ENCODE results near the gene TBC1D10B. TPM values are rescaled to one million over a fixed set of nuclear protein-coding genes. Genes with fewer than 3 reads are reported as not detected.

TBC1D10B gene
- total RNA-seq, 4 donors from 2014 or later = 34.4 to 43.2 (median 38.4) TPM

- DNase-seq (ENCODE audit: low spot score in 2 of 2) = no peak
- Histone ChIP-seq H3K27ac (peak overlapping the region; percentile 95), H3K36me3 (peaks cover 48% of the 10 kb centered on the region), H3K27me3 (no peaks in the 10 kb centered on the region), H3K4me1 (peaks cover 49% of the 10 kb centered on the region), H3K9me3 (no peaks in the 10 kb centered on the region), H3K4me3 (peak overlapping the region; percentile 80)
- WGBS = 83% methylated on average over 20 of the region's 23 CpGs
- TF ChIP-seq EP300 (IDR thresholded peaks at IDR 0.05) (no peak), POLR2AphosphoS5 (IDR thresholded peaks at IDR 0.05) (no peak), POLR2A (IDR thresholded peaks at IDR 0.05) (no peak)
- TF ChIP-seq, protein P1, sequence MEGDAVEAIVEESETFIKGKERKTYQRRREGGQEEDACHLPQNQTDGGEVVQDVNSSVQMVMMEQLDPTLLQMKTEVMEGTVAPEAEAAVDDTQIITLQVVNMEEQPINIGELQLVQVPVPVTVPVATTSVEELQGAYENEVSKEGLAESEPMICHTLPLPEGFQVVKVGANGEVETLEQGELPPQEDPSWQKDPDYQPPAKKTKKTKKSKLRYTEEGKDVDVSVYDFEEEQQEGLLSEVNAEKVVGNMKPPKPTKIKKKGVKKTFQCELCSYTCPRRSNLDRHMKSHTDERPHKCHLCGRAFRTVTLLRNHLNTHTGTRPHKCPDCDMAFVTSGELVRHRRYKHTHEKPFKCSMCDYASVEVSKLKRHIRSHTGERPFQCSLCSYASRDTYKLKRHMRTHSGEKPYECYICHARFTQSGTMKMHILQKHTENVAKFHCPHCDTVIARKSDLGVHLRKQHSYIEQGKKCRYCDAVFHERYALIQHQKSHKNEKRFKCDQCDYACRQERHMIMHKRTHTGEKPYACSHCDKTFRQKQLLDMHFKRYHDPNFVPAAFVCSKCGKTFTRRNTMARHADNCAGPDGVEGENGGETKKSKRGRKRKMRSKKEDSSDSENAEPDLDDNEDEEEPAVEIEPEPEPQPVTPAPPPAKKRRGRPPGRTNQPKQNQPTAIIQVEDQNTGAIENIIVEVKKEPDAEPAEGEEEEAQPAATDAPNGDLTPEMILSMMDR (IDR thresholded peaks at IDR 0.05) = no peak
These were observed 16.7 kb downstream of the TBC1D10B start for GRCh38 chr16:30353438-30354129.

- H3K4me1 ChIP-seq = peaks cover 49% of the 10 kb centered on the region
- H3K27me3 ChIP-seq = no peaks in the 10 kb centered on the region
- H3K36me3 ChIP-seq = peaks cover 39% of the 10 kb centered on the region
- no peak overlapping the region for H3K4me3 ChIP-seq
- TF ChIP-seq, protein P1 (IDR thresholded peaks at IDR 0.05) = no peak
- DNase-seq (ENCODE audit: low spot score in 2 of 2) = peak in 1 of 2 donors; percentile 62
- 86% methylated on average over 13 of the region's 14 CpGs for WGBS
- H3K27ac ChIP-seq = peak overlapping the region; percentile 27
- no peaks in the 10 kb centered on the region for H3K9me3 ChIP-seq
These were observed 17.5 kb downstream of the TBC1D10B start for GRCh38 chr16:30352488-30353401.

DNA sequence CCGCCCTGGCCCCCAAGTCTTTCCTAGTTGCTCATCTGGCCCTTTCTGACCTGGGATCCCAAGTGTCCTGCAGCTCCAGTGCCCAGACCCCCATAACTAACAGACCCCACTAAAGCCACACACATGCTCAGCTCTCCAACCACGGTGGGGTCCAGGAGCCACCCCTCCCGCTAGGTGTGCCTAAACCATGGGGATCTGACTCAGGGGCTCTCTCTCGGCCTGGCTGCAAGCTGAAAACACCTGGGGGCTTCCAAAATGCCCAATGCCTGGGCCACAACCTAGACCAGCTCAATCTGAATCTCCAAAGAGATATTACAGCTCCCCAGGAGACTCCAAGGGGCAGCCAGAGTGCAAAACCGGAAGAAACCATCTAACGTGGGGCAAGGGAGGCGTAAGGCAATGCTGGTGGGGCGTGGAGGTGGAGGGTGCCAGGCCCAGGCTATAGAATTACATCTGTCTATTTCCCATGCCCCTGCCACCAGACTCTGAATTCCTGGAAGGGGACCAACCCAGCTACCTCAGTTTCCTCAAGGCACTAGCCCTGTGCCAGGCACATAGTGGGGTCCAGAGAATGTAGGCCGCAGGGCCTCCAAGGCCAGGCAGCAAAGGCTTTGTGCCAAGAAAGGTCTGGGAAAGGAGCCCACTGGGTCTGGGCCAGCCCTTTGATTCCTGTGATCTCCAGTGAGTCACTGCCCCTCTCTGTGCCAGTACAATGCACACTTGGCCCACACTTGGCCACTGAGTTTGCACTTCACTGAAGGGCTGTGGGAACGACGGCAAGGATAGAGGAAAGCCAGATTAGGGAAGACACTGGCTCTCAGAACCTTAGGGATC lies 18.5 kb downstream of the TBC1D10B start:
- peak in 1 of 2 donors; percentile 83 for DNase-seq (ENCODE audit: low spot score in 2 of 2)
- H3K27ac ChIP-seq = peak overlapping the region; percentile 31
- H3K27me3 ChIP-seq = no peaks in the 10 kb centered on the region
- H3K4me1 ChIP-seq = peaks cover 46% of the 10 kb centered on the region
- no peaks in the 10 kb centered on the region for H3K9me3 ChIP-seq
- H3K36me3 ChIP-seq = peaks cover 30% of the 10 kb centered on the region
- no peak overlapping the region for H3K4me3 ChIP-seq
- WGBS = 57% methylated on average over 11 of the region's 11 CpGs
- TF ChIP-seq EP300 (IDR thresholded peaks at IDR 0.05) (no peak), POLR2AphosphoS5 (IDR thresholded peaks at IDR 0.05) (peak in 1 of 3 donors; percentile 43), POLR2A (IDR thresholded peaks at IDR 0.05) (no peak)
- TF ChIP-seq, protein P1 (IDR thresholded peaks at IDR 0.05) = no peak

- DNase-seq (ENCODE audit: low spot score in 2 of 2) = peak in 1 of 2 donors; percentile 57
- H3K36me3 ChIP-seq = peaks cover 28% of the 10 kb centered on the region
- H3K27ac ChIP-seq = no peak overlapping the region
- 92% methylated on average over 15 of the region's 15 CpGs for WGBS
- no peaks in the 10 kb centered on the region for H3K27me3 ChIP-seq
- H3K4me1 ChIP-seq = peaks cover 39% of the 10 kb centered on the region
- TF ChIP-seq EP300 (IDR thresholded peaks at IDR 0.05) = no peak
- TF ChIP-seq POLR2AphosphoS5 (IDR thresholded peaks at IDR 0.05) = no peak
- no peak for TF ChIP-seq POLR2A (IDR thresholded peaks at IDR 0.05)
- TF ChIP-seq, protein P1 (IDR thresholded peaks at IDR 0.05) = no peak
- no peak overlapping the region for H3K4me3 ChIP-seq
- H3K9me3 ChIP-seq = no peaks in the 10 kb centered on the region
These were observed 19.3 kb downstream of the TBC1D10B start for GRCh38 chr16:30351001-30351441.

Data from suprapubic skin (tissue), 4 donors.